GM13976 (cell line): ENCODE data around the gene CELF4.

ENCODE experiments used
- DNase-seq: peaks from one replicate; pipeline ENCODE4 v3.0.0; 2012; ENCODE audit warnings: low spot score
- CTCF ChIP-seq: IDR thresholded peaks from 2 replicates; pipeline ENCODE4 v1.5.1; 2012; ENCODE audit warnings: borderline replicate concordance, mild to moderate bottlenecking; ENCODE audit not compliant: insufficient read depth; ENCODE audit errors: extremely low read depth, missing control alignments, control extremely low read depth
- in situ Hi-C: fragments of 300-500 bp; cut with MboI; formaldehyde crosslinking; loops from one replicate; pipeline ENCODE4 v1.12.0; 2022; ENCODE audit warnings: low sequenced_read_pairs, mixed read lengths, inconsistent platforms; ENCODE audit not compliant: unreplicated experiment

The CELF4 gene

GRCh38 chr18:37450434-37451132, 115.0 kb downstream of the CELF4 start:
- no peak for DNase-seq
- TF ChIP-seq CTCF: no peak
- in situ Hi-C loops: no loop called here

- in situ Hi-C loops: no loop called here
- DNase-seq: no peak
- TF ChIP-seq CTCF: no peak
These were observed 116.0 kb downstream of the CELF4 start for GRCh38 chr18:37449618-37450017.

GRCh38 chr18:37448946-37449345, 116.7 kb downstream of the CELF4 start:
- no peak for DNase-seq
- no peak for TF ChIP-seq CTCF
- in situ Hi-C loops: no loop called here

GRCh38 chr18:37447962-37448888, 117.4 kb downstream of the CELF4 start:
- DNase-seq: no peak
- in situ Hi-C loops: no loop called here

GRCh38 chr18:37445836-37446235, 119.8 kb downstream of the CELF4 start:
- no peak for DNase-seq
- no peak for TF ChIP-seq CTCF
- in situ Hi-C loops: no loop called here

More at GRCh38 chr18:37447962-37448888, 117.4 kb downstream of the CELF4 start:
- TF ChIP-seq CTCF: no peak

- TF ChIP-seq CTCF: no peak
- in situ Hi-C loops: no loop called here
These were observed 120.2 kb downstream of the CELF4 start for GRCh38 chr18:37445368-37445767.

More at GRCh38 chr18:37445368-37445767, 120.2 kb downstream of the CELF4 start:
- DNase-seq: no peak
